ENCODE data around the gene ARHGAP20.

DNA sequence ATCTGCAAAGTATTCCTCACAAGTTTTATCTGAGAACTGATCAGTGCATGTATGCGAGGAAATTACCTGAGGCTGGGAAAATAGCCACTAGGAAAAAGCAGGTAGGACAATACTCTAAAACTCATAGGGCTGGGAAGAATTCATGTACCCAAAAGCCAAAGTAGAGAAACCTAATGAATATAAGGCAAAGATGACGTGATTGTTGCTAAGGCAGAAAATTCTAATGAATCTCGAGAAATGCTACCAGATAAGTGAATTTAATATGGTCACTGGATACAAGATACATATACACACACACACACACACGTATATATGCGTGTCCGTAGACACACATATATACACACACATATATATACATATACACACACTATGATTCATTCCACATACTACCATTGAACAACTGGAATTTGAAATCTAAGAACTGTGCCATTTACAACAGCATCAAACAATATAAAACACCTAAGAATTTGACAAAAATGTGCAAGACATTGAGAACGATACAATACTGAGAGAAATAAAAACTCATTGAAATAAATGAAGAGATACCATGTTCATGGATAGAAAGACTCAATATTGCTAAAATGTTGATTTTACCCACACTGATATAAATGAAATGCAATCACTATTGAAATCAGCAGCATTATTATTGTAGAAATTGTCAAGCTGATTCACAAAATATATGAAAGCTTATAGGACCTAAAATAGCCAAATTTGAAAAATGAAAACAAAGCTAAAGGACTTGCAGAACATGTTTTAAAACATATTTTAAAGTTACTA is 46.4 kb downstream of the ARHGAP20 start:
- TF ChIP-seq PPARA (CRISPR knock-in tag; IDR thresholded peaks at IDR 0.05; ENCODE audit: borderline replicate concordance) (no peak), RARB (CRISPR knock-in tag; IDR thresholded peaks at IDR 0.05) (no peak), ZNF8 (CRISPR knock-in tag; IDR thresholded peaks at IDR 0.05) (no peak), TSHZ2 (CRISPR knock-in tag; IDR thresholded peaks at IDR 0.05) (no peak), SNAI2 (CRISPR knock-in tag; IDR thresholded peaks at IDR 0.05) (no peak), CSDC2 (CRISPR knock-in tag; IDR thresholded peaks at IDR 0.05) (no peak), CSRNP3 (CRISPR knock-in tag; IDR thresholded peaks at IDR 0.05) (no peak), ZNF565 (CRISPR knock-in tag; conservative IDR thresholded peaks at IDR 0.05; ENCODE audit: low read depth) (no peak), ZFP3 (CRISPR knock-in tag; IDR thresholded peaks at IDR 0.05) (no peak), ESRRG (CRISPR knock-in tag; IDR thresholded peaks at IDR 0.05) (no peak), ZC3H10 (CRISPR knock-in tag; IDR thresholded peaks at IDR 0.05) (no peak), ZNF70 (CRISPR knock-in tag; IDR thresholded peaks at IDR 0.05) (no peak)
- TF ChIP-seq, protein P1, sequence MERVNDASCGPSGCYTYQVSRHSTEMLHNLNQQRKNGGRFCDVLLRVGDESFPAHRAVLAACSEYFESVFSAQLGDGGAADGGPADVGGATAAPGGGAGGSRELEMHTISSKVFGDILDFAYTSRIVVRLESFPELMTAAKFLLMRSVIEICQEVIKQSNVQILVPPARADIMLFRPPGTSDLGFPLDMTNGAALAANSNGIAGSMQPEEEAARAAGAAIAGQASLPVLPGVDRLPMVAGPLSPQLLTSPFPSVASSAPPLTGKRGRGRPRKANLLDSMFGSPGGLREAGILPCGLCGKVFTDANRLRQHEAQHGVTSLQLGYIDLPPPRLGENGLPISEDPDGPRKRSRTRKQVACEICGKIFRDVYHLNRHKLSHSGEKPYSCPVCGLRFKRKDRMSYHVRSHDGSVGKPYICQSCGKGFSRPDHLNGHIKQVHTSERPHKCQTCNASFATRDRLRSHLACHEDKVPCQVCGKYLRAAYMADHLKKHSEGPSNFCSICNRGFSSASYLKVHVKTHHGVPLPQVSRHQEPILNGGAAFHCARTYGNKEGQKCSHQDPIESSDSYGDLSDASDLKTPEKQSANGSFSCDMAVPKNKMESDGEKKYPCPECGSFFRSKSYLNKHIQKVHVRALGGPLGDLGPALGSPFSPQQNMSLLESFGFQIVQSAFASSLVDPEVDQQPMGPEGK (CRISPR knock-in tag; IDR thresholded peaks at IDR 0.05; ENCODE audit: borderline replicate concordance), result no peak

Data from SK-N-SH treated with all-trans-retinoic acid at 6 μM for 48 hours (cell line).